WTC11 (cell line): ENCODE data around the gene PABPN1L. TPM values are rescaled to one million over a fixed set of nuclear protein-coding genes. Genes with fewer than 3 reads are reported as not detected.
A peak's percentile ranks its signal among the peaks of the same experiment; 100 is the strongest.

Experiments
- ATAC-seq: fragments of 200-7000 bp; cut with Tn5 transposase; 2 replicates; pipeline ENCODE4 v1.10.0; 2021; ENCODE audit warnings: mild to moderate bottlenecking, moderate library complexity
- CTCF ChIA-PET: fragments of 300-600 bp; sonication (Branson Sonifier 250); formaldehyde crosslinking; loops from one replicate; lab custom pipeline; 2021; ENCODE audit warnings: antibody characterized with exemption; lab: Charles Lee
- POLR2A ChIA-PET: fragments of 350-600 bp; sonication (Branson Sonifier 250); formaldehyde crosslinking; loops from one replicate; lab custom pipeline; 2021; ENCODE audit warnings: antibody characterized with exemption; lab: Charles Lee
- DNase-seq: peaks from one replicate; pipeline ENCODE4 v3.0.0; 2021; ENCODE audit warnings: low spot score
- H3K27ac Mint-ChIP-seq: 2 replicates; pipeline ENCODE4 v1.8.0; 2021; ENCODE audit warnings: mixed read lengths
- H3K27me3 Mint-ChIP-seq: 2 replicates; pipeline ENCODE4 v1.8.0; 2021; ENCODE audit warnings: low read depth, mild to moderate bottlenecking, moderate library complexity, mixed read lengths
- H3K36me3 Mint-ChIP-seq: 2 replicates; pipeline ENCODE4 v1.8.0; 2021; ENCODE audit warnings: mixed read lengths
- H3K4me1 Mint-ChIP-seq: 2 replicates; pipeline ENCODE4 v1.8.0; 2022; ENCODE audit warnings: mixed read lengths
- H3K4me3 Mint-ChIP-seq: 2 replicates; pipeline ENCODE4 v1.8.0; 2021; ENCODE audit warnings: mild to moderate bottlenecking, moderate library complexity, mixed read lengths
- H3K9me3 Mint-ChIP-seq: 2 replicates; pipeline ENCODE4 v1.8.0; 2021; ENCODE audit warnings: mixed read lengths
- CREM ChIP-seq: sonication (generic); formaldehyde crosslinking; IDR thresholded peaks from 2 replicates; pipeline ENCODE4 v1.8.1; 2022; ENCODE audit warnings: mild to moderate bottlenecking, missing genetic modification reagents, moderate library complexity
- ELF4 ChIP-seq: sonication (generic); formaldehyde crosslinking; IDR thresholded peaks from 2 replicates; pipeline ENCODE4 v1.8.1; 2022; ENCODE audit warnings: low read depth, mild to moderate bottlenecking, moderate library complexity, missing genetic modification reagents
- FOXJ3 ChIP-seq: sonication (generic); formaldehyde crosslinking; IDR thresholded peaks from 2 replicates; pipeline ENCODE4 v1.9.0; 2021; ENCODE audit warnings: missing genetic modification reagents, mild to moderate bottlenecking, borderline replicate concordance
- FOXK1 ChIP-seq: sonication (generic); formaldehyde crosslinking; IDR thresholded peaks from 2 replicates; pipeline ENCODE4 v1.8.0; 2022; ENCODE audit warnings: mild to moderate bottlenecking, moderate library complexity, missing genetic modification reagents
- FOXP1 ChIP-seq: sonication (generic); formaldehyde crosslinking; IDR thresholded peaks from 2 replicates; pipeline ENCODE4 v1.8.0; 2022; ENCODE audit warnings: missing genetic modification reagents, mild to moderate bottlenecking, moderate library complexity, borderline replicate concordance
- GABPB1 ChIP-seq: sonication (generic); formaldehyde crosslinking; IDR thresholded peaks from 2 replicates; pipeline ENCODE4 v1.8.1; 2023; ENCODE audit warnings: mild to moderate bottlenecking, missing genetic modification reagents
- GRHL2 ChIP-seq: fragments of 250-450 bp; sonication (Bioruptor Pico); IDR thresholded peaks from 2 replicates; pipeline ENCODE4 v1.8.0; 2022; ENCODE audit warnings: mild to moderate bottlenecking, moderate library complexity; ENCODE audit not compliant: insufficient replicate concordance, severe bottlenecking
- PRRX2 ChIP-seq: fragments of 250-450 bp; sonication (Bioruptor Pico); IDR thresholded peaks from 2 replicates; pipeline ENCODE4 v1.8.0; 2021; ENCODE audit warnings: mild to moderate bottlenecking
- TEAD1 ChIP-seq: sonication (generic); formaldehyde crosslinking; IDR thresholded peaks from 2 replicates; pipeline ENCODE4 v1.8.0; 2022; ENCODE audit warnings: mild to moderate bottlenecking, missing genetic modification reagents
- ZNF219 ChIP-seq: sonication (generic); formaldehyde crosslinking; IDR thresholded peaks from 2 replicates; pipeline ENCODE4 v1.8.0; 2023; ENCODE audit warnings: missing genetic modification reagents, mild to moderate bottlenecking, borderline replicate concordance
- ZNF263 ChIP-seq: sonication (generic); formaldehyde crosslinking; IDR thresholded peaks from 2 replicates; pipeline ENCODE4 v1.8.1; 2022; ENCODE audit warnings: low read depth, mild to moderate bottlenecking, moderate library complexity, missing genetic modification reagents
- ZNF317 ChIP-seq: sonication (generic); formaldehyde crosslinking; IDR thresholded peaks from 2 replicates; pipeline ENCODE4 v1.8.1; 2023; ENCODE audit warnings: low read depth, mild to moderate bottlenecking, moderate library complexity, missing genetic modification reagents, borderline replicate concordance
- ZNF423 ChIP-seq: fragments of 250-450 bp; sonication (Bioruptor Pico); IDR thresholded peaks from 2 replicates; pipeline ENCODE4 v2.1.2; 2022; ENCODE audit warnings: mild to moderate bottlenecking, moderate library complexity
- total RNA-seq: library from RNA; stranded (reverse); gene quantifications from 3 replicates; pipeline ENCODE4 v1.2.3, GENCODE V29; 2021
- TF ChIP-seq, protein P1 (sequence below): sonication (generic); formaldehyde crosslinking; IDR thresholded peaks from 2 replicates; pipeline ENCODE4 v1.8.1; 2023; ENCODE audit warnings: mild to moderate bottlenecking, missing genetic modification reagents, moderate library complexity
- TF ChIP-seq, protein P2 (sequence below): sonication (generic); formaldehyde crosslinking; IDR thresholded peaks from 2 replicates; pipeline ENCODE4 v1.8.0; 2022; ENCODE audit warnings: mild to moderate bottlenecking, missing genetic modification reagents
- TF ChIP-seq, protein P3 (sequence below): fragments of 250-450 bp; sonication (Bioruptor Pico); conservative IDR thresholded peaks from 2 replicates; pipeline ENCODE4 v1.9.0; 2021; ENCODE audit warnings: mild to moderate bottlenecking
- TF ChIP-seq, protein P4 (sequence below): sonication (generic); formaldehyde crosslinking; IDR thresholded peaks from 2 replicates; pipeline ENCODE4 v1.8.0; 2022; ENCODE audit warnings: mild to moderate bottlenecking, missing genetic modification reagents
- TF ChIP-seq, protein P5 (sequence below): sonication (generic); formaldehyde crosslinking; IDR thresholded peaks from 2 replicates; pipeline ENCODE4 v1.8.1; 2022; ENCODE audit warnings: low read depth, missing genetic modification reagents, borderline replicate concordance
- TF ChIP-seq, protein P6 (sequence below): sonication (generic); formaldehyde crosslinking; IDR thresholded peaks from 2 replicates; pipeline ENCODE4 v1.8.1; 2022; ENCODE audit warnings: mild to moderate bottlenecking, moderate library complexity, missing genetic modification reagents

PABPN1L gene
- total RNA-seq, 1 experiment from 2014 or later = not detected

DNA sequence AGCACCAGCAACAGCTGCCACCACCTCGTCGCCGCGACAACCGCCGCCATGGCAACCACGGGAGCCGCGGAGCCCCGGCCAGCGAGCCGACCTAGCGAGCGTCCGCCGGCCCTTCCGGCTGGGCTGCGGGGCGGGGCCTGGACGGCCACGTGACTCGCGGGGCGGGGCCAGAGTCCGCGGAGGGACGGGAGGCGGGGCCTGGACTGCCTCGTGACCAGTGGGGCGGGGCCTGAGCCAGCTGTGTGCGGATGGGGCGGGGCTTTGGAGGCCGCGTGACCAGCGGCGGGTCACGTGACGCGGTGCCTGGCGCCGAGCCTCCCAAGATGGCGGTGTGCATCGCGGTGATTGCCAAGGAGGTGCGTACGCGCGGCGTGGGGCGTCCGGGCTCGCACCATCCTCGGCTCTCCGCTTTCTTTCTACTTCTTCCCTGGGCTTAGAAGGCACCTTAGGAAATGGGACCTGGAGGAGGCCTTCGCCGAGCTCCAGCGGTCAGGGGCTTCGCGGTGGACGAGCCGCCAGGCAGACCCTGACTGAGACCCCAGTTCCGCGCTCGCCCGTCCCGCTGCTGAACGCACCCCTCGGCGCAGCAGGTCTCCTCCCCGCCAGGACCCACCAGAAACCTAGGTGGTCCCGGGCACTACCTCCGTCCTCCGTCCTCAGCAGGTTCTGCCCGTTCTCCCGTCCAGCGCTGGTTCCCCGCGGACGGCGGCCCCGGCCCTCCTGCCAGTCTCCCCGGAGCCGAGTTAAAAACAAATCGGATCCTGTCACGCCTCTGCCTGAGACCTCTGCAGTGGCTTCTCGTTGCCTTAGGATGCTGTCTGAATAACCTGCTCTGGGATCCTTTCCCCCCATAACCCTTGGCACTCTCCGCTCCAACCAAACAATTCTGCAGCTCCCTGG, 9.4 kb downstream of the PABPN1L start, which contains the start of the genes GALNS and TRAPPC2L (continued):
- TF ChIP-seq, protein P1, sequence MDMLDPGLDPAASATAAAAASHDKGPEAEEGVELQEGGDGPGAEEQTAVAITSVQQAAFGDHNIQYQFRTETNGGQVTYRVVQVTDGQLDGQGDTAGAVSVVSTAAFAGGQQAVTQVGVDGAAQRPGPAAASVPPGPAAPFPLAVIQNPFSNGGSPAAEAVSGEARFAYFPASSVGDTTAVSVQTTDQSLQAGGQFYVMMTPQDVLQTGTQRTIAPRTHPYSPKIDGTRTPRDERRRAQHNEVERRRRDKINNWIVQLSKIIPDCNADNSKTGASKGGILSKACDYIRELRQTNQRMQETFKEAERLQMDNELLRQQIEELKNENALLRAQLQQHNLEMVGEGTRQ (CRISPR knock-in tag) = peak; percentile 100
- TF ChIP-seq GABPB1 (peak; percentile 30; the same call in 1 of the 2 replicates), FOXK1 (CRISPR knock-in tag) (peak; percentile 78; the same call in 1 of the 2 replicates), CREM (CRISPR knock-in tag) (peak; percentile 35; the same call in 1 of the 2 replicates), PRRX2 (CRISPR knock-in tag) (no peak)
- TF ChIP-seq, protein P2, sequence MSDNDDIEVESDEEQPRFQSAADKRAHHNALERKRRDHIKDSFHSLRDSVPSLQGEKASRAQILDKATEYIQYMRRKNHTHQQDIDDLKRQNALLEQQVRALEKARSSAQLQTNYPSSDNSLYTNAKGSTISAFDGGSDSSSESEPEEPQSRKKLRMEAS = peak; percentile 79; the same call in 1 of the 2 replicates

DNA sequence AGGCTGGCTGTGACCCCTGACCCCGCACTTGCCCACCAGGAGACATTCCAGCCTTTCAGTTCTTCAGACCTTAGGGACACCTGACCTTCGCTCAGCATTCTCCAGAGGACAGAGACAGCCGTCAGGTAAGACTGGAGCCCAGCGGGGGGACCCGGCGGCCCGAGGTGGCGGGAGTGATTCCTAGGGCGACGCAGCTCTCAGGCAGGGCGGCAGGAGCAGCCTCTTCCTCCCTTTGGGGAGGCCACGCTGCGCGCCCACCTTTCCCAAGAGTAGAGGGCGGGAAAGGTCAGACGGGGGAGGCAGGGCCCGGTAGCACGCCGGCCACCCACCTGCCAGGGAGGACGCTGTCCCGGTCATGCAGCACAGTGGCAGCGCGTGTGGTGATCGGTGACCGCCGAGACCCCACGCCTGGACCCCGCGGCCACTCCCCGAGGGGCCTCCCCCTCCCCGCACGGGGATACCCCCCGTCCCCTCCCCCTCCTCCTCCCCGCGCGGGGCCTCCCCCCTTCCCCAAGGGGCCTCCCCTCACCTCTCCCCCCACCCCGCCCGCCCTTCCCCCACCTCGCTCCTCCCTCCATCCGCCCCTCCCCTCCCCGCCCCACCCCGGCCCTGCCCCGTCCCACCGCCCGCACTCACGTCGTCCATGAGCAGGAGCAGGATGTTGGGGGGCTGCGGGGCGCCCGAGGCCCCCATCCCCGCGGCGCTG, 10.2 kb downstream of the PABPN1L start:
- ChIA-PET CTCF (interaction anchor here (0.6 to 2.9 kb wide), 13 partner anchors 12 to 315 kb away, joined by 3 to 22 read pairs (median 8); partner anchors contain the start of genes APRT and CDH15), POLR2A (no interaction called here)
- H3K4me3 Mint-ChIP-seq = peak overlapping the region; percentile 72
- peak; percentile 13 for ATAC-seq
- H3K27me3 Mint-ChIP-seq = no peaks in the 10 kb centered on the region
- peak; percentile 55 for DNase-seq
- H3K4me1 Mint-ChIP-seq = peaks cover 20% of the 10 kb centered on the region
- H3K9me3 Mint-ChIP-seq = no peaks in the 10 kb centered on the region; the same call in 1 of the 2 replicates
- TF ChIP-seq, protein P3, sequence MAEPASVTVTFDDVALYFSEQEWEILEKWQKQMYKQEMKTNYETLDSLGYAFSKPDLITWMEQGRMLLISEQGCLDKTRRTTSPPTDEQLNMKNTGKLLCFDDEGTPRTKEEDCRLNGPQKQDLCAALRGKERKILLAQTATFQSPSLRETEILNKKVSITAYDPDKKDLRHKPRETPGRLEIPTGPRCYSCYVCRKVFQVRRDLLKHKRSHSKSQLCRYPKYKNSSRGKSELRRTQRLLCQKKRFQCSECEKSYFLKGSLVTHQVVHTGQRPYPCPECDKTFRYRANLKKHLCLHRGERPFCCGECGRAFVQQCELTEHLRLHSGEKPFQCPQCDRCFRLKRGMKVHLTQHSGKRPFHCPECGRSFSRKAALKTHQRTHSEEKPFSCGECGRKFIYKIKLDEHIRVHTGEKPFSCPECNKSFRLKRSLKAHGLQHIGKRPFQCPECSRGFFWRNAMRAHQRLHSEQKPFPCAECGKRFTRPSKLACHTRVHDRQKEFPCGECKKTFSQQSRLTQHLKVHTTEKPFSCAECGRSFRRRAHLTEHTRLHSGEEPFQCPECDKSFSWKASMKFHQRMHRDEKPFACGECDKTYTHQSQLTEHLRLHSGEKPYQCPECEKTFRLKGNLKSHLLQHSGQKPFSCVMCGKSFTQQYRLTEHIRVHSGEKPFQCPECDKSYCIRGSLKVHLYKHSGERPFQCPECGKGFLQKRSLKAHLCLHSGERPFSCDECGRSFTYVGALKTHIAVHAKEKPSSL (CRISPR knock-in tag) = no peak
- TF ChIP-seq, protein P4, sequence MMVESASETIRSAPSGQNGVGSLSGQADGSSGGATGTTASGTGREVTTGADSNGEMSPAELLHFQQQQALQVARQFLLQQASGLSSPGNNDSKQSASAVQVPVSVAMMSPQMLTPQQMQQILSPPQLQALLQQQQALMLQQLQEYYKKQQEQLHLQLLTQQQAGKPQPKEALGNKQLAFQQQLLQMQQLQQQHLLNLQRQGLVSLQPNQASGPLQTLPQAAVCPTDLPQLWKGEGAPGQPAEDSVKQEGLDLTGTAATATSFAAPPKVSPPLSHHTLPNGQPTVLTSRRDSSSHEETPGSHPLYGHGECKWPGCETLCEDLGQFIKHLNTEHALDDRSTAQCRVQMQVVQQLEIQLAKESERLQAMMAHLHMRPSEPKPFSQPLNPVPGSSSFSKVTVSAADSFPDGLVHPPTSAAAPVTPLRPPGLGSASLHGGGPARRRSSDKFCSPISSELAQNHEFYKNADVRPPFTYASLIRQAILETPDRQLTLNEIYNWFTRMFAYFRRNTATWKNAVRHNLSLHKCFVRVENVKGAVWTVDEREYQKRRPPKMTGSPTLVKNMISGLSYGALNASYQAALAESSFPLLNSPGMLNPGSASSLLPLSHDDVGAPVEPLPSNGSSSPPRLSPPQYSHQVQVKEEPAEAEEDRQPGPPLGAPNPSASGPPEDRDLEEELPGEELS (CRISPR knock-in tag) = no peak
- TF ChIP-seq FOXJ3 (CRISPR knock-in tag) = no peak
- TF ChIP-seq, protein P5, sequence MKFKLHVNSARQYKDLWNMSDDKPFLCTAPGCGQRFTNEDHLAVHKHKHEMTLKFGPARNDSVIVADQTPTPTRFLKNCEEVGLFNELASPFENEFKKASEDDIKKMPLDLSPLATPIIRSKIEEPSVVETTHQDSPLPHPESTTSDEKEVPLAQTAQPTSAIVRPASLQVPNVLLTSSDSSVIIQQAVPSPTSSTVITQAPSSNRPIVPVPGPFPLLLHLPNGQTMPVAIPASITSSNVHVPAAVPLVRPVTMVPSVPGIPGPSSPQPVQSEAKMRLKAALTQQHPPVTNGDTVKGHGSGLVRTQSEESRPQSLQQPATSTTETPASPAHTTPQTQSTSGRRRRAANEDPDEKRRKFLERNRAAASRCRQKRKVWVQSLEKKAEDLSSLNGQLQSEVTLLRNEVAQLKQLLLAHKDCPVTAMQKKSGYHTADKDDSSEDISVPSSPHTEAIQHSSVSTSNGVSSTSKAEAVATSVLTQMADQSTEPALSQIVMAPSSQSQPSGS (CRISPR knock-in tag) = no peak
- TF ChIP-seq ELF4 (CRISPR knock-in tag) = no peak
- TF ChIP-seq GRHL2 (CRISPR knock-in tag) = no peak
- TF ChIP-seq TEAD1 = peak; percentile 49; the same call in 1 of the 2 replicates
- TF ChIP-seq, protein P6, sequence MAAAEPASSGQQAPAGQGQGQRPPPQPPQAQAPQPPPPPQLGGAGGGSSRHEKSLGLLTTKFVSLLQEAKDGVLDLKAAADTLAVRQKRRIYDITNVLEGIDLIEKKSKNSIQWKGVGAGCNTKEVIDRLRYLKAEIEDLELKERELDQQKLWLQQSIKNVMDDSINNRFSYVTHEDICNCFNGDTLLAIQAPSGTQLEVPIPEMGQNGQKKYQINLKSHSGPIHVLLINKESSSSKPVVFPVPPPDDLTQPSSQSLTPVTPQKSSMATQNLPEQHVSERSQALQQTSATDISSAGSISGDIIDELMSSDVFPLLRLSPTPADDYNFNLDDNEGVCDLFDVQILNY = no peak
- TF ChIP-seq ZNF423 = peak; percentile 59; the same call in 1 of the 2 replicates
- TF ChIP-seq ZNF263 (CRISPR knock-in tag) = no peak
- TF ChIP-seq PRRX2 (CRISPR knock-in tag) = no peak
- 0 out of 2 replicates have a peak, but pooled peaks have one; percentile 15 for TF ChIP-seq FOXP1 (CRISPR knock-in tag)
- TF ChIP-seq ZNF317 (CRISPR knock-in tag) = no peak
- no peak for TF ChIP-seq ZNF219 (CRISPR knock-in tag)
- no peak overlapping the region for H3K27ac Mint-ChIP-seq
- H3K36me3 Mint-ChIP-seq = peaks cover 38% of the 10 kb centered on the region
